IPS-NIHi7 (cell line): ENCODE data around the gene TICAM1.
"Not testable (repeated sequence)": the region's sequence is repeated elsewhere in the genome, so short reads cannot be mapped to it uniquely, and the experiment has no call there.

Experiments
- DNase-seq: peaks from one replicate; pipeline ENCODE4 v3.0.0; 2012; ENCODE audit warnings: mixed read lengths; ENCODE audit errors: extremely low spot score

TICAM1 gene

GRCh38 chr19:4844348-4845179, 13.1 kb upstream of the TICAM1 start:
- no peak for DNase-seq

DNA sequence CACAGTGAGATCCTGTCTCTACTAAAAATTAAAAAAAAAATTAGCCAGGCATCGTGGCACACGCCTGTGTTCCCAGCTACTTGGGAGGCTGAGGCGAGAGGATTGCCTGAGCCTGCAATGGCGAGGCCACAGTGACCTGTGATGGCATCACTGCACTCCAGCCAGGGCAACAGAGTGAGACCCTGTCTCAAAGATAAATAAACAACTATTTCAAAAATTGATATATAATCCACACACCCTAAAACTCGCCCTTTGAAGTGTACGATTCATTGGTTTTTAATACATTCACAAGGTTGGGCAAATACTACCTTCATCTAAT, 12.1 kb upstream of the TICAM1 start:
- DNase-seq: no peak

DNA sequence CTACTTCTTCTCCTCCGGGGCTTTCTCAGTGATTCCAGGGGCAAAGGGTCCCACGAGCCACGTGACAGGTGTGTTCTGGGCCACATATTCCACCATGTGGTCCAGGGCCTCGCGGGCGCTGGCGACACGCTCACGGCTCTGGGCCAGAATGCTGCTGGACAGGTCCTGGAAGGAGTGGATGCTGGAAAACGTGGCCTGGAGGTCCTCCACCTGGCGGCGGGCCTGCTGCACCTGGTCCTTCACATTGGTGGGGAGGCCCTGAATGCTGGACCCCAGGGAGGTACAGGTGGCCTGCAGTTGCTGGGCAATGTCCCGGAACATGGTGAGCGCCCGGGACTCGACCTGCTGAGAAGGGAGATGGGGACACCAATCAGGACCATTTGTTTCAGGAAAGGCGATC, 7.7 kb upstream of the TICAM1 start:
- DNase-seq: no peak

DNA sequence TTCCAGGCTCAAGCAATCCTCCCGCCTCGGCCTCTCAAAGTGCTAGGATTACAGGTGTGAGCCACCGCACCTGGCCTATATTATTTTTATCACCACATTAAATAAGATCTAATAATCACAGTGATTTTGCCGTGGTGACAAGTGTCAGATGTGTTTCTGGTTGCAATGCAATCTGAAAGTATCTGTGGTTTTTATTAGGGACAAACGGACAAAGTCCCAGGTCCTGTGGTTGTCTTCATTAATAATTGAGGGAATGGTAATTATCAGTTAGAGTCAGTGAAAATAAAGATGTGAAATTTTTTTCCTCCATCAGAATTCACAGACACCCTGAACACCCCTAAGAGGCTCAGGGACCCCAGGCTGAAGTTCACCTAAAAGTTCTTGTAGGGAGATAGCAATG, 1.3 kb upstream of the TICAM1 start:
- DNase-seq: no peak

- DNase-seq: not testable (repeated sequence)
Observed at GRCh38 chr19:4831979-4832340, 448 bp upstream of the TICAM1 start.

GRCh38 chr19:4830768-4831265, 695 bp downstream of the TICAM1 start:
- DNase-seq: no peak

DNA sequence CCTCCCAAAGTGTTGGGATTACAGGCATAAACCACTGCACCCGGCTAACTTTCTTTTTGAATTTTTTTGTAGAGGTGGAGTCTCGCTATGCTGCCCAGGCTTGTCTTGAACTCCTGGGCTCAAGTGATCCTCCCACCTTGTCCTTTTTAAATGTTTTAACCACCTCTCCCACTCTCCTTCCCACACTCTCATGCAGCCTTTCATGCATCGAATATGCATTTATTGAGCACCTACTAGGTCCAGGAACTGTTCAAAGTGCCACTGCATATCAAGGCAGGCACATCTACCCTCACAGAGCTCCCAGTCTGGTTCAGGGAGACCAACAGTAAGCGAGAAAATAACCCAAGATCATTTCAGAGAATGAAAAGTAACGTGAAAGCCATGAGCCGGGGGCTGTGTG, 1.2 kb downstream of the TICAM1 start:
- no peak for DNase-seq

- no peak for DNase-seq
Observed at GRCh38 chr19:4829001-4829712, 2.4 kb downstream of the TICAM1 start.

DNA sequence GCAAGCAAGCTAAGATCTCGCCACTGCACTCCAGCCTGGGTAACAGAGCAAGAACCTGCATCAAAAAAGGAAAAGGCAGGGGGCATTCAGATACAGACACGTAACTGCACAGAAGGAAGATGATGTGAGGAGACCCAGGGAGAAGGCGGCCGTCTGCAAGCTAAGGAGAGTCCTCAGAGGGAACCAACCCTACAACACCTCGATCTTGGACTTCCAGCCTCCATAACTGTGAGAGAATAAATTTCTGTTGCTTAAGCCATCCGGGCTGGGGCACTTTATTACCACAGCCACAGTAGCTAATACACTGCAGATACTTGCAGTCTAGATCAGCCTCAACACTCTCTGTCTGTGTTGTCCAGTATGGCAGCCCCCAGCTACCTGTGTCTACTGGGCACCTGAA, 7.9 kb downstream of the TICAM1 start:
- no peak for DNase-seq

- not testable (repeated sequence) for DNase-seq
Observed at GRCh38 chr19:4822354-4822753, 9.2 kb downstream of the TICAM1 start.

DNA sequence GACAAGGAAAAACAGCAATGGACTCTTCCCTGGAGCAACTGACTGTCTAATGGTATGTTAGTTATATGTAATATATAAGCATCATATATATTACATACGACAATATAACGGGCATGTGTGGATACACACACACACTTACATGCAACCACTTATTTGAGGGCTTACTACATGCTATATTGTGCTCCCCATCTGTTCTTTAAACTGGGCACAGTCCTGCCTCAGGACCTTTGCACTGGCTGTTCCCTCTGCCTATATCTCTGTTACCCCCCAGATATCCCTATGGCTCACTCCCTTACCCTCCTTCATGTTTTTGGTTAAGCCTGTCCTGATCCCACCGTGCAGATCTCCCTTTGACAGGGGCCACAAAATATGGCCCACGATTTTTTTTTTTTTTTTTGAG, 10.2 kb downstream of the TICAM1 start:
- DNase-seq: no peak

- DNase-seq: no peak
Observed at GRCh38 chr19:4817467-4818277, 13.8 kb downstream of the TICAM1 start.

- DNase-seq: no peak
Observed at GRCh38 chr19:4816950-4817278, 14.6 kb downstream of the TICAM1 start.

GRCh38 chr19:4816202-4816949, 15.1 kb downstream of the TICAM1 start:
- DNase-seq: no peak

DNA sequence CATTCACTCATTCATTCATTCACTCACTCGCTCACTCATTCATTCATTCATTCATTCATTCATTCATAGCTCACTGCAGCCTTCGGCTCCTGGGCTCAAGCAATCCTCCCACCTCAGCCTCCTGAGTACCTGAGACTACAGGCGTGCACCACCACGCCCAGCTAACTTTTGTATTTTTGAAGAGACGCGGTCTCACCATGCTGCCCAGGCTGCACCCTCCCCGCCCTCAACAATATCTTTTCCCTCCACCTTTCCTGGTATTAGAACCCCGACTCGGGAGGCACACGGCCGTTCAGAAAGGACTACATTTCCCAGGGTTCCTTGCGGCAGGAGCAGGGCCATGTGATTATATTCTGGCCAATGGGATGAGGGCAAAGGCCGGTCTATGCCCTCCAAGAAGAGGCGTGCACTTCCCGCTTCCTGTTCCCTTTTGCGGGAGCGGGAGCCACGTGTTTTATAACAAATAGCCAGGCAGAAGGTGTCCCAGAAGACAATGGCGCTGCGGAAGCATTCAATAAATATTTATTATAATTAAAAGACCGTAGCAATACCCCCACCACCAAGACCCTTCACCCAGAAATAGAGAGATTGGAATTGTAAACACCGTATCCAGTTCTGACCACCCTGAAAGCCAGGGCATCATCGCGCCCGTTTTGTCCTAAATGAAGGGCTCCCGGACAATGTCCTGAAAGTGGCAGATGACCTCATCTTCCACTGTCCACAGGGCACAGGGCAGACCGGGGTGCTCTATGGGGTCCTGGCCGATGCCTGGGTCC, 15.9 kb downstream of the TICAM1 start:
- DNase-seq: peak; percentile 99

DNA sequence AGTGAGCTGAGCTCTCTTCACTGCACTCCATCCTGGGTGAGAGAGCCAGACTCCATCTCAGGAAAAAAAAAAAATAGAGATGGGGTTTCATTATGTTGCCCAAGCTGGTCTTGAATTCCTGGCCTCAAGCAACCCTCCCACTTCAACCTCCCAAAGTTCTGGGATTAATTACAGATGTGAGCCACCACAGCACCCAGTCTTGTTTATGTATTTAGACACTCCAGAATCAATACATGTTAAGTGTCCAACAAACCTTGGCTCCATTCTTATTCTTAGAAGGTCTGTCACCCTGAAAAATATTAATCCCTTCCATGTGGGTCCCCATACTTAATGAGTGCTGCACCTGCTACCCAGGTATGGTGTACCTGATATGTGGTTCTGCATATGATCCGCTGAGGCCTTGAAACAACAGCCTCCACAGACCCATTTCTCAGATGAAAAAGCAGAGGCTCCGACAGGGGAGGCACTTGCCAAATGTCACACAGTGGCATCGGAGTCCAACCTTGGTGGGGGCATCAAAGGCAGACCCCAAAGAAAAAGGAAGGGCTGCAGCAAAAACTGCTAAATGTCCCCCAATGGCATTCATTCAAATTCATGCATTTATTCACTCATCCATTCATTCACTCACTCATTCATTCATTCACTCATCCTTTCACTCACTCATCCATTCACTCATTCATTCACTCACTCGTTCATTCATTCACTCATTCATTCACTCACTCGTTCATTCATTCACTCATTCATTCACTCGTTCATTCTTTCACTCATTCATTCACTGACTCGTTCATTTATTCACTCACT, 16.7 kb downstream of the TICAM1 start:
- DNase-seq: no peak

GRCh38 chr19:4811328-4812131, 20.0 kb downstream of the TICAM1 start:
- peak; percentile 84 for DNase-seq

DNA sequence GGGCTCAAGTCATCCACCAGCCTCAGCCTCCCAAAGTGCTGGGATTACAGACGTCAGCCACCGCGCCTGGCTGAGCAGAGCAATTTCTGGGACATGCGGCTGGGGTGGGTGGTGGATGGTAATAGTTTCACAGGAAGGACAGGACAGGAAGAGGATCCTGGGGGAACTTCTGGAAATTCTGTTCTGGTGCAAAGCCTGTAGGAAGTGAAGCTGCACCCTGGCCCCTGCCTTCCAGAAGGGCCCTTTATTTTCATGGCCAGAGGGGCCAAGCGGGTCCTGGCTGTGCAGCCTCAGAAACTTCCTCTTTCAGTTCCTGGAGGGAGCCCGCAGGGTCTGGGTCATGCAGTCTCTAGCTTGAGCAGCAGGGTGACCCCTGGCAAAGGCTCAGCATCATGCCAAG, 24.3 kb downstream of the TICAM1 start:
- DNase-seq: no peak

GRCh38 chr19:4806384-4806783, 25.1 kb downstream of the TICAM1 start:
- no peak for DNase-seq
